Chondrocyte (in vitro differentiated cells): ENCODE measurements around the gene SMIM35. TPM values are rescaled to one million over a fixed set of nuclear protein-coding genes. Genes with fewer than 3 reads are reported as not detected.

Source experiments
- DNase-seq: peaks from one replicate; pipeline ENCODE4 v3.0.0; 2021; ENCODE audit warnings: mixed read lengths, low spot score
- H3K27ac Mint-ChIP-seq: one replicate; pipeline ENCODE4 v1.8.0; 2021; ENCODE audit warnings: mild to moderate bottlenecking, moderate library complexity, mixed read lengths; ENCODE audit not compliant: unreplicated experiment
- H3K27me3 Mint-ChIP-seq: 2 replicates; pipeline ENCODE4 v1.8.0; 2021; ENCODE audit warnings: low read depth, mixed read lengths
- H3K36me3 Mint-ChIP-seq: 2 replicates; pipeline ENCODE4 v1.8.0; 2021; ENCODE audit warnings: low read depth, mixed read lengths
- H3K4me1 Mint-ChIP-seq: 2 replicates; pipeline ENCODE4 v1.8.0; 2021; ENCODE audit warnings: low read depth, mild to moderate bottlenecking, mixed read lengths
- H3K4me3 Mint-ChIP-seq: one replicate; pipeline ENCODE4 v1.8.0; 2021; ENCODE audit warnings: mild to moderate bottlenecking, moderate library complexity, mixed read lengths; ENCODE audit not compliant: unreplicated experiment
- H3K9me3 Mint-ChIP-seq: 2 replicates; pipeline ENCODE4 v1.8.0; 2021; ENCODE audit warnings: low read depth, mixed read lengths
- CTCF ChIP-seq: fragments of 200-600 bp; sonication (generic); IDR thresholded peaks from 2 replicates; pipeline ENCODE4 v1.5.0; 2021; ENCODE audit warnings: antibody characterized with exemption, mild to moderate bottlenecking, moderate library complexity
- total RNA-seq: library from RNA; stranded (reverse); gene quantifications from 3 replicates; pipeline ENCODE4 v1.2.1, GENCODE V29; 2021

Gene SMIM35
- total RNA-seq, 1 donor from 2014 or later, result not detected

GRCh38 chr11:117976445-117976844, 110.3 kb downstream of the SMIM35 start:
- DNase-seq, result no peak
- Mint-ChIP-seq H3K27me3 (peaks cover 17% of the 10 kb centered on the region), H3K9me3 (no peaks in the 10 kb centered on the region), H3K4me1 (peaks cover 9% of the 10 kb centered on the region), H3K36me3 (no peaks in the 10 kb centered on the region), H3K27ac (no peak overlapping the region), H3K4me3 (no peak overlapping the region)
- TF ChIP-seq CTCF, result no peak

GRCh38 chr11:117973503-117973860, 113.3 kb downstream of the SMIM35 start:
- Mint-ChIP-seq H3K4me3 (no peak overlapping the region), H3K4me1 (peaks cover 9% of the 10 kb centered on the region), H3K36me3 (no peaks in the 10 kb centered on the region), H3K27me3 (peaks cover 5% of the 10 kb centered on the region), H3K9me3 (no peaks in the 10 kb centered on the region), H3K27ac (no peak overlapping the region)
- TF ChIP-seq CTCF, result no peak
- DNase-seq, result no peak

- Mint-ChIP-seq H3K9me3 (no peaks in the 10 kb centered on the region), H3K27ac (no peak overlapping the region), H3K36me3 (no peaks in the 10 kb centered on the region), H3K27me3 (peaks cover 5% of the 10 kb centered on the region), H3K4me1 (peaks cover 9% of the 10 kb centered on the region), H3K4me3 (no peak overlapping the region)
- no peak for TF ChIP-seq CTCF
- DNase-seq, result no peak
Measured at GRCh38 chr11:117972629-117973502, 113.9 kb downstream of the SMIM35 start.

- no peaks in the 10 kb centered on the region for H3K36me3 Mint-ChIP-seq
- no peak overlapping the region for H3K4me3 Mint-ChIP-seq
- H3K27ac Mint-ChIP-seq, result no peak overlapping the region
- peaks cover 9% of the 10 kb centered on the region for H3K4me1 Mint-ChIP-seq
- no peak for TF ChIP-seq CTCF
- peaks cover 5% of the 10 kb centered on the region for H3K27me3 Mint-ChIP-seq
- DNase-seq, result no peak
- H3K9me3 Mint-ChIP-seq, result no peaks in the 10 kb centered on the region
Measured at GRCh38 chr11:117972044-117972443, 114.7 kb downstream of the SMIM35 start.

GRCh38 chr11:117970400-117971024, 116.3 kb downstream of the SMIM35 start:
- Mint-ChIP-seq H3K4me3 (no peak overlapping the region), H3K27me3 (peaks cover 5% of the 10 kb centered on the region), H3K36me3 (no peaks in the 10 kb centered on the region), H3K9me3 (no peaks in the 10 kb centered on the region), H3K27ac (no peak overlapping the region), H3K4me1 (peaks cover 9% of the 10 kb centered on the region)
- no peak for TF ChIP-seq CTCF
- DNase-seq, result no peak
